ENCODE measurements around the gene PLCL2. TPM values are rescaled to one million over a fixed set of nuclear protein-coding genes. Genes with fewer than 3 reads are reported as not detected.

Gene PLCL2
- total RNA-seq, 4 donors from 2014 or later = 1.4 to 4.5 (median 3.9) TPM

- intact Hi-C loops (cut with DNase I; ENCODE audit: low total_unique reads) = no loop called here
- TF ChIP-seq, protein P1, sequence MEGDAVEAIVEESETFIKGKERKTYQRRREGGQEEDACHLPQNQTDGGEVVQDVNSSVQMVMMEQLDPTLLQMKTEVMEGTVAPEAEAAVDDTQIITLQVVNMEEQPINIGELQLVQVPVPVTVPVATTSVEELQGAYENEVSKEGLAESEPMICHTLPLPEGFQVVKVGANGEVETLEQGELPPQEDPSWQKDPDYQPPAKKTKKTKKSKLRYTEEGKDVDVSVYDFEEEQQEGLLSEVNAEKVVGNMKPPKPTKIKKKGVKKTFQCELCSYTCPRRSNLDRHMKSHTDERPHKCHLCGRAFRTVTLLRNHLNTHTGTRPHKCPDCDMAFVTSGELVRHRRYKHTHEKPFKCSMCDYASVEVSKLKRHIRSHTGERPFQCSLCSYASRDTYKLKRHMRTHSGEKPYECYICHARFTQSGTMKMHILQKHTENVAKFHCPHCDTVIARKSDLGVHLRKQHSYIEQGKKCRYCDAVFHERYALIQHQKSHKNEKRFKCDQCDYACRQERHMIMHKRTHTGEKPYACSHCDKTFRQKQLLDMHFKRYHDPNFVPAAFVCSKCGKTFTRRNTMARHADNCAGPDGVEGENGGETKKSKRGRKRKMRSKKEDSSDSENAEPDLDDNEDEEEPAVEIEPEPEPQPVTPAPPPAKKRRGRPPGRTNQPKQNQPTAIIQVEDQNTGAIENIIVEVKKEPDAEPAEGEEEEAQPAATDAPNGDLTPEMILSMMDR (IDR thresholded peaks at IDR 0.05) = no peak
- no peak for TF ChIP-seq POLR2A (IDR thresholded peaks at IDR 0.05)
- WGBS, 2 donors = 72 to 81% methylated on average over 2 of the region's 2 CpGs
- no peak for DNase-seq (ENCODE audit: low spot score in 2 of 2)
- no peak overlapping the region for H3K4me3 ChIP-seq (ENCODE audit: low read depth, poor library complexity, severe bottlenecking)
These were observed 114.4 kb downstream of the PLCL2 start for GRCh38 chr3:16999161-16999560.

- TF ChIP-seq, protein P1 (IDR thresholded peaks at IDR 0.05) = no peak
- TF ChIP-seq POLR2A (IDR thresholded peaks at IDR 0.05) = no peak
- no peak for DNase-seq (ENCODE audit: low spot score in 2 of 2)
- no peak overlapping the region for H3K4me3 ChIP-seq (ENCODE audit: low read depth, poor library complexity, severe bottlenecking)
- intact Hi-C loops (cut with DNase I; ENCODE audit: low total_unique reads) = no loop called here
These were observed 115.1 kb downstream of the PLCL2 start for GRCh38 chr3:16999871-17000270.

DNA sequence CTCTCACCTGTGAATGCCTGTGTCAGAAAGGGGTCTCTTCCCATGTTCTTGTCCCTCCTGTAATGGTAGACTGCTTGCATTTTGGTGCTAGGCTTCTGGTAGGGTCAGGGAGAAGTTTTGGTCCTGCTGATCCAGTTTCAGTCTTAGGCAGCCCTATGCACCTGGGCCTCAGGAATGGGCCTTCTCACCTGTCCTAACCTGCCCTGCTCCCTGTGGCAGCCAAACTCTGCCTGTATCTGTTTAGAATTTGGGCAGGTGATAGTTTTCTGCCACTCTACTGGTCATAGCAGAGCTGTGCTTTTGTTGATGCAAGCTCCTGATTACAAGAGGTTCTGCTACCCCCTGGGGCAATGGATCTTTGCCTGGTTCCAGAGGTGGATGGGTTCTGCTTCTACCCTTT lies 118.7 kb downstream of the PLCL2 start:
- no peak for DNase-seq (ENCODE audit: low spot score in 2 of 2)
- no peak overlapping the region for H3K4me3 ChIP-seq (ENCODE audit: low read depth, poor library complexity, severe bottlenecking)
- intact Hi-C loops (cut with DNase I; ENCODE audit: low total_unique reads) = no loop called here
- TF ChIP-seq, protein P1 (IDR thresholded peaks at IDR 0.05) = no peak

GRCh38 chr3:17006132-17006852 lies 121.5 kb downstream of the PLCL2 start:
- no peak overlapping the region for H3K4me3 ChIP-seq (ENCODE audit: low read depth, poor library complexity, severe bottlenecking)
- TF ChIP-seq, protein P1 (IDR thresholded peaks at IDR 0.05) = no peak
- no peak for TF ChIP-seq POLR2A (IDR thresholded peaks at IDR 0.05)
- WGBS, 2 donors = 55 to 61% methylated on average over 2 of the region's 2 CpGs
- no peak for DNase-seq (ENCODE audit: low spot score in 2 of 2)
- intact Hi-C loops (cut with DNase I; ENCODE audit: low total_unique reads) = no loop called here

DNA sequence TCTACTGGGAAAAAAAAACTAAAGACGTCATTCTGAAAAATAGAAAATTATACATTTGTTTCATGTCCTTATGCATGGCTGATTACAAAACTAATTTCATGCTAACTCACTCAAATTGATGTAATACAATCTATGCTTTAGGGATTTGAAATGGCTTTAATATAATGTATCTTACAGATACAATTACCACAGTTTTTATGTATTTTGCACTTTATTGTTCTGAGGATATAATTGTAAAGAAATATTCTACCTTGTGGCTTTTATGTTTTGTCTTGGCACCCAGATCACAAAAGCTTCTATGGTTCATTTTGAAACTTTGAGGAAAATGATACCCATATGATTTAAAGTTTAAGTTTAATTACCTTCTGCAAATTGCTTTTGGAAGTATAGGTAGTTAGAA lies 122.5 kb downstream of the PLCL2 start:
- no peak for DNase-seq (ENCODE audit: low spot score in 2 of 2)
- no peak for TF ChIP-seq POLR2A (IDR thresholded peaks at IDR 0.05)
- TF ChIP-seq, protein P1 (IDR thresholded peaks at IDR 0.05) = no peak
- WGBS, 2 donors = 87 to 89% methylated on average over 1 of the region's 1 CpG
- intact Hi-C loops (cut with DNase I; ENCODE audit: low total_unique reads) = no loop called here
- no peak overlapping the region for H3K4me3 ChIP-seq (ENCODE audit: low read depth, poor library complexity, severe bottlenecking)

- H3K4me3 ChIP-seq (ENCODE audit: low read depth, poor library complexity, severe bottlenecking) = no peak overlapping the region
- DNase-seq (ENCODE audit: low spot score in 2 of 2) = no peak
- intact Hi-C loops (cut with DNase I; ENCODE audit: low total_unique reads) = no loop called here
- TF ChIP-seq POLR2A (IDR thresholded peaks at IDR 0.05) = no peak
- TF ChIP-seq, protein P1 (IDR thresholded peaks at IDR 0.05) = no peak
- whole genome bisulfite sequencing, 2 donors = 77 to 88% methylated on average over 5 of the region's 5 CpGs
These were observed 125.1 kb downstream of the PLCL2 start for GRCh38 chr3:17009826-17010225.
